Loucy (cell line): Measurements from ENCODE around the gene SMYD5.

ENCODE experiments used
- EZH2phosphoT487 ChIP-seq: fragments of 200-600 bp; IDR thresholded peaks from 2 replicates; pipeline ENCODE4 v1.6.1; 2018; ENCODE audit warnings: antibody characterized with exemption, mild to moderate bottlenecking, moderate library complexity, borderline replicate concordance
- TF ChIP-seq, protein P1 (sequence below): fragments of 200-600 bp; sonication (generic); conservative IDR thresholded peaks from 2 replicates; pipeline ENCODE4 v1.5.1; 2014; ENCODE audit warnings: mild to moderate bottlenecking, antibody characterized with exemption, low read length

DNA sequence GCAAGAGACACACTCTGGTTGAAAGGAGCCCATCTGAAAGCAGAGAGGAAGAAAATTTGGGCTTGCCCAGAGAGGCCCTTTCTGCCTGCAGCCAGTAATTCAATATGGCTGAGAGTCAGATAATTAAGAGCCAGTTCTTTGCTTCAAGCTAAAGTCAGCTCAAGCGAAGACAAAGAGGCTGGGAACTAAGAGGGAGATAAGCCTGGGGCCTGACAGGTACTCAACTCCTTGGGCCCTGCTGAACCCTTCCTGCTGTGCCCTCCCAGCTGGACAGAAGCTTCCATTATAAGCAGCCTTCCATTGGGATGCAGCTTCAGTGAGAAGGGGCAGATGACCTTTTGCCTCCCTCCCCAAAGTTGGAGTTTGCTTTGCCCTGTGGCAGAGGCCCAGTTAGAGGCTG, 58.2 kb downstream of the SMYD5 start:
- TF ChIP-seq, protein P1, sequence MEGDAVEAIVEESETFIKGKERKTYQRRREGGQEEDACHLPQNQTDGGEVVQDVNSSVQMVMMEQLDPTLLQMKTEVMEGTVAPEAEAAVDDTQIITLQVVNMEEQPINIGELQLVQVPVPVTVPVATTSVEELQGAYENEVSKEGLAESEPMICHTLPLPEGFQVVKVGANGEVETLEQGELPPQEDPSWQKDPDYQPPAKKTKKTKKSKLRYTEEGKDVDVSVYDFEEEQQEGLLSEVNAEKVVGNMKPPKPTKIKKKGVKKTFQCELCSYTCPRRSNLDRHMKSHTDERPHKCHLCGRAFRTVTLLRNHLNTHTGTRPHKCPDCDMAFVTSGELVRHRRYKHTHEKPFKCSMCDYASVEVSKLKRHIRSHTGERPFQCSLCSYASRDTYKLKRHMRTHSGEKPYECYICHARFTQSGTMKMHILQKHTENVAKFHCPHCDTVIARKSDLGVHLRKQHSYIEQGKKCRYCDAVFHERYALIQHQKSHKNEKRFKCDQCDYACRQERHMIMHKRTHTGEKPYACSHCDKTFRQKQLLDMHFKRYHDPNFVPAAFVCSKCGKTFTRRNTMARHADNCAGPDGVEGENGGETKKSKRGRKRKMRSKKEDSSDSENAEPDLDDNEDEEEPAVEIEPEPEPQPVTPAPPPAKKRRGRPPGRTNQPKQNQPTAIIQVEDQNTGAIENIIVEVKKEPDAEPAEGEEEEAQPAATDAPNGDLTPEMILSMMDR, result no peak
- TF ChIP-seq EZH2phosphoT487, result no peak
